Occipital lobe (tissue), 2 donors: Measurements from ENCODE around the gene SLC35F6. TPM values are rescaled to one million over a fixed set of nuclear protein-coding genes. Genes with fewer than 3 reads are reported as not detected.
A peak's percentile ranks its signal among the peaks of the same experiment; 100 is the strongest.
"Not testable (repeated sequence)": the region's sequence is repeated elsewhere in the genome, so short reads cannot be mapped to it uniquely, and the experiment has no call there.

Experiments
- DNase-seq: peaks from one replicate; lab custom pipeline; 2025; lab: John Stamatoyannopoulos, UW
- total RNA-seq: library from RNA; depleted of rRNA; stranded (reverse); fragments of >200 nt; gene quantifications from one replicate; pipeline ENCODE4 v1.2.3, GENCODE V29; 2014

SLC35F6 gene
- total RNA-seq, 1 donor from 2014 or later = 17.3 TPM

DNA sequence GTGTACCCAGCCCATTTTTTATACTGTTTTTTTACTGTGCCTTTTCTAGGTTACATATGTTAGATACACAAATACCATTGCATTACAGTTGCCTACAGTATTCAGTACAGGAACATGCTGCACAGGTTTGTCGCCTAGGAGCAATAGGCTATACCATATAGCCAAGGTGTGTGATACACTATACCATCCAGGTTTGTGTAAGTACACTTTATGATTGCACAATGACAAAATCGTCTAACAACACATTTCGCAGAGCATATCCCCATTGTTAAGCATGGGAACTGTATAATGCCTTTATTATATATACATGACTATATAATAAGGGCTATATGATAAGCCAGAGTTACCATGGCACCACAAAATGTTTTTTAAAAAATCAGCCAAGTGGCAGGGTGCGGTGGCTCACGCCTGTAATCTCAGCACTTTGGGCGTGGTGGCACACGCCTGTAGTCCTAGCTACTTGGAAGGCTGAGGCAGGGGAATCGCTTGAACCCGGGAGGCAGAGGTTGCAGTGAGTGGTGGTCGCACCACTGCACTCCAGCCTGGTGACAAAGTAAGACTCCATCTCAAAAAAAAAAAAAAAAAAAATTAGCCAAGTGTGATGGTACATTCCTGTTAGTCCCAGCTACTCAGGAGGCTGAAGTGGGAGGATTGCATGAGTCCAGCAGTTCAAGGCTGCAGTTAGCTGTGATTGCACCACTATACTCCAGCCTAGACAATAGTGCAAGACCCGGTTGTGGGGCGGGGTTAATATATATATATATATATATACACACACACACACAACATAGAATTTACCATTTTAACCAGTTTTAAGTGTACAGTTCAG is 19.0 kb downstream of the SLC35F6 start:
- no peak for DNase-seq

GRCh38 chr2:26784570-26785234 is 20.6 kb downstream of the SLC35F6 start:
- no peak for DNase-seq

DNA sequence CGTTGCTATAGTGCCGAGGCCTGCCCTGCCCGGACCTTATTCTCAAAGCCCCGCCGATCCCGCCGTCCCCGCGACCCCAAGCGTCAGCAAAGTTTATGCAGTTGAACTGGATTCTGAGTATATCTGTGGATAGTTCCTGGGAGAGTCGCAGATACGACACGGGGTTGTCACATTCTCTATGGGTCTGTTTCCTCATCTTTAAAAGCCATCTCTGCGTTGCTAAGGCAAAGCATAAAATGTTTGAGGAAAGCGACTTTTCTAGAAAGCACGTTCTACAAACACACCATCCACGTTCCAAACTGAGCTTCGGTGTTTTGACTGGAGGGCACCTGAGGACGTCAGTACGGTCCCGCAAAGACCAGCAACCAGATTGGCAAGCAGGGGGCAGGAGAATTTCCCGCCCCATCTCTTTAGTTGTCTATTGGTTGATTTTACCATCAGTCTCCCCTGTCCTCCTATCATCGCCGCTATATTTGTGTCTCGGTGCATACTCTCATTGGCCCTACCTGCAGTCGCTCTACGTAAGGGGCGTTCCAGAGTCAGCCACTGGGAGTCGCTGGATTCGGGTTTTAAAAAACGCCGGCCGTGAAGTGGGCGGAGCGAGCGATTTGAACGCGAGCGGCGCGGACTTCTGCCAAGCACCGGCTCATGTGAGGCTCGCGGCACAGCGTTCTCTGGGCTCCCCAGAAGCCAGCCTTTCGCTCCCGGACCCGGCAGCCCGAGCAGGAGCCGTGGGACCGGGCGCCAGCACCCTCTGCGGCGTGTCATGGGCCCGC is 21.5 kb downstream of the SLC35F6 start, which contains the start of gene CENPA:
Gene CENPA, plus strand, starts transcription at position 626 of the 776 bp plus-strand sequence. Its CDS starts 141 bp downstream, at position 767.
- peak; percentile 93 for DNase-seq

DNA sequence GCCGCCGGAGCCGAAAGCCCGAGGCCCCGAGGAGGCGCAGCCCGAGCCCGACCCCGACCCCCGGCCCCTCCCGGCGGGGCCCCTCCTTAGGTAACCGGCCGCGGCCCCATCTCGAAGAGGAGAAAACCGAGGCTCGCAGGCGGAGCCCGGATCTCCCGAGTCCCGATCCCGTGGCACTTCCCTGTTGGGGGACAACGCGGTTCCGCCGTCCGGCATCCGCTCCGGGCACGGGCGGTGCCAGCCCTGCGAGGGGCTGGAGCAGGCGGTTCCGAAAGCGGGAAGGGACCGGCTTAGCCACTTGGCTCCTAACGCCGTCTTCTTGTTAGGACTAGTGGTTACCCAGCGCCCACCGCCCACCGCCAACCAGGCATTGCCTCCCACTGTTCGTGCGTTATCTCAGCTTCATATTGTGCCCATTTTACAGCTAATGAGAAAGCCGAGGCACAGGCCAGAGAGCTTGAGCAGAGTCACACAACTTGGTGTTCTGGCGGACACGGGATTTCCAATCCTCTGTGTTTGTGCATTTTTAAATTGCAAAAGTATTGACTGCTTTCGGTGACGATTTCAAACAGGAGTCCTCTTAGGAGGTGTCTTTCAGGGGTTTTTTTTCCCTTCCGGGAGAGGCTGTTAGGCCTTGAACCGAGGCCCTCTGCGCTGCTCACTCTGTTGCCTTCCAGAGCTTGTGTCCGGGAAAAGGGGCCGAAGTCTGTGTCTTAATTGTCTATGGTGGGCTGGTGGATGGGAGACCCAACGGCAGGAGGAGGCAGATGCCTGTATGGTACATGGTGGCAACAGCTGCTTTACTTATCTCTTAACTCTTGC is 22.3 kb downstream of the SLC35F6 start:
- no peak for DNase-seq

DNA sequence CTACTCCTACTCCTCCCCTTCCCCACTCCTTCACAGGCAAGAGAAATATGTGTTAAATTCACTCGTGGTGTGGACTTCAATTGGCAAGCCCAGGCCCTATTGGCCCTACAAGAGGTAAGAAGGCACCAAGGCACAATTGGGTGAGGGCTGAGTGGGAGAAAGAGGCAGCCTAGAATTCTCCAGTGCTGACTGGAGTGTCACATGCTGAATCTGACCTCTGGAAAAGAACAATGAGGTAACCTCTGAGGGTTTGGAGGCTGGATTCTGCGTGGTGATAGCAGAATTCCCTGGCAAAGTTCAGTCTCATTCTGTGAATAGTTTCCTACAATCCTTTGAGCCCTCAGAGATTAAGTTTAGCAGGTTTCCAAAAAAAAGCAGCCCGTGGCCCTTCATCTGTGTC is 28.6 kb downstream of the SLC35F6 start:
- DNase-seq = no peak

GRCh38 chr2:26793518-26793917 is 29.4 kb downstream of the SLC35F6 start:
- DNase-seq = no peak

DNA sequence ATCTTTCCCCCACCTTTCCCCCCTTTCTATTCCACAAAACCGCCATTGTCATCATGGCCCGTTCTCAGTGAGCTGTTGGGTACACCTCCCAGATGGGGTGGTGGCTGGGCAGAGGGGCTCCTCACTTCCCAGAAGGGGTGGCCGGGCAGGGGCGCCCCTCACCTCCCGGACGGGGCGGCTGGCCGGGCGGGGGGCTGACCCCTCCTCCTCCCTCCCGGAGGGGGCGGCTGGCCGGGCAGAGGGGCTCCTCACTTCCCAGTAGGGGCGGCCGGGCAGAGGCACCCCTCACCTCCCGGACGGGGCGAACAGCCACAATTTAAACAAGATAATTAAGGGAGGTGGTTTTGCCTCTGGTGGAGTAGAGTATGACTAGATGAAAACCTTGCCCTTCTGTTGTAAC is 31.1 kb downstream of the SLC35F6 start:
- not testable (repeated sequence) for DNase-seq

- DNase-seq = no peak
Observed at GRCh38 chr2:26801328-26801727, 37.2 kb downstream of the SLC35F6 start.

- DNase-seq = no peak
Observed at GRCh38 chr2:26801796-26802195, 37.7 kb downstream of the SLC35F6 start.

DNA sequence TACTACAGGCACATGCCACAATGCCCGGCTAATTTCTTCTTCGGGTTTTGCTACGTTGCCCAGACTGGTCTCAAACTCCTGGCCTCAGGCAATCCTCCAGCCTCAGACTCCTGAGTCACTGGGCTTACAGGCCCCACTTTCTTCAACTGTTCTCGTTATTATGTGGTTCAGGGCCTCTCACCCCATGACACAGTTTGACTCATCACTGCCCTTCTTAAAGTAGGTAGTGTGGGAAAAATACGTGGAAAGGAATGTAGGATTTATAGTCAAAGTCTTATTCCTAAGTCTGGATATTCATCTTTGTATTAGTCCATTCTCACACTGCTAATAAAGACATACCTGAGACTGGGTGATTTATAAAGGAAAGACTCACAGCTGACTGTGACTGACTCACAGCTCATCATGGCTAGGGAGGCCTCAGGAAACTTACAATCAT is 41.2 kb downstream of the SLC35F6 start:
- no peak for DNase-seq

GRCh38 chr2:26807788-26808460 is 43.8 kb downstream of the SLC35F6 start:
- no peak for DNase-seq

DNA sequence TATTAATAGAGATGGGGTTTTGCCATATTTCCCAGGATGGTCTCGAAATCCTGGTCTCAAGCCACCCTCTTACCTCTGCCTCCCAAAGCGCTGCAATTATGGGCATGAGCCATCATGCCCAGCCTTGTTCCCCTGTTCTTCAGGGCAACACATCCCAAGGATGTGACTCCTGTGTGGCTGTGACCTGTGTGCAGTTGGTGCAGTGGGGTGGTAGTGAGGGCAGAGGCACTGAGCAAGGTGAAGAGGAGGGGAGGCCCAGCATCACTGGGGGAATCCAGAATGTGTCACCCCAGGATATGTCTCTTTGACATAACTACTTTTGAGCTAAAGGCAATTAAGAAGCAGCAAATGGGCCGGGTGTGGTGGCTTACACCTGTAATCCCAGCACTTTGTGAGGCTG is 45.1 kb downstream of the SLC35F6 start:
- no peak for DNase-seq

GRCh38 chr2:26809876-26810577 is 45.9 kb downstream of the SLC35F6 start:
- DNase-seq = no peak

- DNase-seq = no peak
Observed at GRCh38 chr2:26811261-26811660, 47.2 kb downstream of the SLC35F6 start.

- DNase-seq = no peak
Observed at GRCh38 chr2:26811791-26812694, 48.0 kb downstream of the SLC35F6 start.

GRCh38 chr2:26812731-26813130 is 48.6 kb downstream of the SLC35F6 start:
- no peak for DNase-seq

GRCh38 chr2:26814072-26814765 is 50.1 kb downstream of the SLC35F6 start:
- not testable (repeated sequence) for DNase-seq

- DNase-seq = no peak
Observed at GRCh38 chr2:26816893-26817292, 52.8 kb downstream of the SLC35F6 start.
